Ishikawa (cell line): Measurements from ENCODE around the gene GSTA4.
A peak's percentile ranks its signal among the peaks of the same experiment; 100 is the strongest.

Experiments
- CEBPB ChIP-seq: IDR thresholded peaks from 2 replicates; pipeline ENCODE4 v1.6.1; 2012
- CREB1 ChIP-seq: IDR thresholded peaks from 2 replicates; pipeline ENCODE4 v1.6.1; 2012; ENCODE audit warnings: low read depth
- EGR1 ChIP-seq: IDR thresholded peaks from 2 replicates; pipeline ENCODE4 v1.6.1; 2012
- EP300 ChIP-seq: IDR thresholded peaks from 2 replicates; pipeline ENCODE4 v1.6.1; 2012; ENCODE audit warnings: borderline replicate concordance
- FOXM1 ChIP-seq: IDR thresholded peaks from 2 replicates; pipeline ENCODE4 v1.6.1; 2012; ENCODE audit warnings: low read depth, borderline replicate concordance
- MAX ChIP-seq: IDR thresholded peaks from 2 replicates; pipeline ENCODE4 v1.6.1; 2012
- NFIC ChIP-seq: IDR thresholded peaks from 2 replicates; pipeline ENCODE4 v1.6.1; 2012
- RAD21 ChIP-seq: IDR thresholded peaks from 2 replicates; pipeline ENCODE4 v1.6.1; 2012; ENCODE audit warnings: low read depth
- REST ChIP-seq: IDR thresholded peaks from 2 replicates; pipeline ENCODE4 v1.6.1; 2012; ENCODE audit warnings: low read depth, mild to moderate bottlenecking
- TAF1 ChIP-seq: IDR thresholded peaks from 2 replicates; pipeline ENCODE4 v1.6.1; 2012; ENCODE audit warnings: low read depth, mild to moderate bottlenecking
- TCF12 ChIP-seq: IDR thresholded peaks from 2 replicates; pipeline ENCODE4 v1.6.1; 2012; ENCODE audit warnings: low read depth
- TEAD4 ChIP-seq: IDR thresholded peaks from 2 replicates; pipeline ENCODE4 v1.6.1; 2012
- USF1 ChIP-seq: IDR thresholded peaks from 2 replicates; pipeline ENCODE4 v1.6.1; 2012
- YY1 ChIP-seq: IDR thresholded peaks from 2 replicates; pipeline ENCODE4 v1.6.1; 2012; ENCODE audit warnings: low read depth
- ZBTB7A ChIP-seq: IDR thresholded peaks from 2 replicates; pipeline ENCODE4 v1.6.1; 2012; ENCODE audit warnings: low read depth

Gene GSTA4

GRCh38 chr6:52976149-52976548 lies 18.9 kb downstream of the GSTA4 start:
- TF ChIP-seq CEBPB: no peak
- no peak for TF ChIP-seq YY1
- TF ChIP-seq EGR1: no peak

- TF ChIP-seq ZBTB7A (no peak), USF1 (no peak), EGR1 (no peak), EP300 (no peak), CREB1 (no peak), REST (no peak), TAF1 (no peak), NFIC (no peak), FOXM1 (no peak), YY1 (no peak), RAD21 (no peak), TEAD4 (no peak), MAX (no peak), CEBPB (no peak), TCF12 (no peak)
Measured at GRCh38 chr6:52975580-52975979, 19.5 kb downstream of the GSTA4 start.

- no peak for TF ChIP-seq TCF12
- TF ChIP-seq MAX: no peak
- peak; percentile 19; the same call in 1 of the 2 replicates for TF ChIP-seq NFIC
- peak; percentile 50; the same call in 1 of the 2 replicates for TF ChIP-seq TEAD4
- no peak for TF ChIP-seq EP300
- no peak for TF ChIP-seq RAD21
- TF ChIP-seq CREB1: no peak
- no peak for TF ChIP-seq REST
- no peak for TF ChIP-seq CEBPB
Measured at GRCh38 chr6:52972989-52973388, 22.1 kb downstream of the GSTA4 start.

GRCh38 chr6:52969359-52969758 lies 25.7 kb downstream of the GSTA4 start:
- no peak for TF ChIP-seq TAF1
- TF ChIP-seq REST: no peak
- no peak for TF ChIP-seq FOXM1
- TF ChIP-seq RAD21: no peak
- no peak for TF ChIP-seq CEBPB
- no peak for TF ChIP-seq CREB1
- TF ChIP-seq YY1: no peak
- no peak for TF ChIP-seq MAX
- no peak for TF ChIP-seq NFIC

- TF ChIP-seq TEAD4 (no peak), CREB1 (no peak), FOXM1 (no peak), EGR1 (no peak), MAX (no peak), NFIC (no peak), TCF12 (no peak), RAD21 (no peak), REST (no peak), YY1 (no peak), USF1 (no peak), CEBPB (no peak), EP300 (no peak)
Measured at GRCh38 chr6:52966101-52966500, 29.0 kb downstream of the GSTA4 start.
